ENCODE results near the gene PGLYRP2.

Gene PGLYRP2

GRCh38 chr19:15432629-15433518 lies 46.4 kb downstream of the PGLYRP2 start:
- no peak overlapping the region for H2BK12ac ChIP-seq (ENCODE audit: low read length)
- H3K36me3 ChIP-seq (replicated peaks in 1 of 2; ENCODE audit: control insufficient read depth in 2 of 2, insufficient read depth in 2 of 2, low read length in 2 of 2), result peaks cover 13 to 30% of the 10 kb centered on the region in 2 donors
- H4K8ac ChIP-seq (ENCODE audit: low read depth, low read length), result no peak overlapping the region
- peak overlapping the region; percentile 80 for H3K23ac ChIP-seq (ENCODE audit: low read depth, low read length, poor library complexity)
- H3K9ac ChIP-seq (ENCODE audit: low read depth, low read length, poor library complexity), result peak overlapping the region; percentile 84
- H2BK15ac ChIP-seq (ENCODE audit: low read length), result peak overlapping the region; percentile 58
- H2AK5ac ChIP-seq (ENCODE audit: low read depth, low read length), result peak overlapping the region; percentile 36
- peaks cover 10 to 11% of the 10 kb centered on the region in 2 donors for H3K4me1 ChIP-seq (ENCODE audit: control insufficient read depth in 2 of 2, insufficient read depth in 1 of 2, low read depth in 1 of 2, low read length in 2 of 2)
- peak overlapping the region; percentile 99 for H2AFZ ChIP-seq (ENCODE audit: low read length)
- peak; percentile 87 for DNase-seq (ENCODE audit: low spot score)
- no peak overlapping the region for H2BK5ac ChIP-seq (ENCODE audit: low read length)
- H3K18ac ChIP-seq (ENCODE audit: low read length), result peak overlapping the region; percentile 93
- peak overlapping the region; percentile 80 for H3K4me2 ChIP-seq (ENCODE audit: insufficient read depth, low read length, poor library complexity, severe bottlenecking)
- H3K27ac ChIP-seq (replicated peaks; ENCODE audit: low read length), result peak overlapping the region; percentile 78
- WGBS, 2 donors (ENCODE audit: extremely low coverage in 2 of 2, insufficient read length in 2 of 2, insufficient replicate concordance in 1 of 2), result no CpG with 5 or more reads among the region's 75 CpGs
- H2BK120ac ChIP-seq (ENCODE audit: low read depth, low read length), result no peak overlapping the region
- H4K91ac ChIP-seq (ENCODE audit: low read depth, low read length, poor library complexity), result no peak overlapping the region
- peak overlapping the region; percentile 84 to 92 for H3K4me3 ChIP-seq (ENCODE audit: low read length in 2 of 2)
- no peaks in the 10 kb centered on the region for H3K27me3 ChIP-seq (ENCODE audit: control insufficient read depth in 3 of 3, insufficient read depth in 3 of 3, low read depth in 1 of 3, low read length in 3 of 3)
- no peaks in the 10 kb centered on the region for H3K9me3 ChIP-seq (replicated peaks in 1 of 2; ENCODE audit: control insufficient read depth in 2 of 2, insufficient read depth in 1 of 2, low read depth in 1 of 2, low read length in 2 of 2)
- peaks cover 26% of the 10 kb centered on the region for H3K79me1 ChIP-seq (ENCODE audit: low read depth, low read length)
- no peak overlapping the region for H3K4ac ChIP-seq (ENCODE audit: low read length)
- no peak overlapping the region for H3K14ac ChIP-seq (ENCODE audit: low read length)

GRCh38 chr19:15432018-15432494 lies 47.2 kb downstream of the PGLYRP2 start:
- peak overlapping the region; percentile 86 for H3K9ac ChIP-seq (ENCODE audit: low read depth, low read length, poor library complexity)
- no peak overlapping the region for H2BK12ac ChIP-seq (ENCODE audit: low read length)
- peak overlapping the region; percentile 90 for H3K18ac ChIP-seq (ENCODE audit: low read length)
- peak overlapping the region; percentile 92 to 93 for H3K4me3 ChIP-seq (ENCODE audit: low read length in 2 of 2)
- no peak overlapping the region for H3K27ac ChIP-seq (replicated peaks; ENCODE audit: low read length)
- peak overlapping the region; percentile 63 for H3K14ac ChIP-seq (ENCODE audit: low read length)
- no peaks in the 10 kb centered on the region for H3K27me3 ChIP-seq (ENCODE audit: control insufficient read depth in 3 of 3, insufficient read depth in 3 of 3, low read depth in 1 of 3, low read length in 3 of 3)
- peaks cover 10 to 11% of the 10 kb centered on the region in 2 donors for H3K4me1 ChIP-seq (ENCODE audit: control insufficient read depth in 2 of 2, insufficient read depth in 1 of 2, low read depth in 1 of 2, low read length in 2 of 2)
- no peak for DNase-seq (ENCODE audit: low spot score)
- H3K79me1 ChIP-seq (ENCODE audit: low read depth, low read length), result peaks cover 28% of the 10 kb centered on the region
- H3K36me3 ChIP-seq (replicated peaks in 1 of 2; ENCODE audit: control insufficient read depth in 2 of 2, insufficient read depth in 2 of 2, low read length in 2 of 2), result peaks cover 19 to 38% of the 10 kb centered on the region in 2 donors
- no peak overlapping the region for H4K8ac ChIP-seq (ENCODE audit: low read depth, low read length)
- H2AK5ac ChIP-seq (ENCODE audit: low read depth, low read length), result peak overlapping the region; percentile 92
- WGBS, 2 donors (ENCODE audit: extremely low coverage in 2 of 2, insufficient read length in 2 of 2, insufficient replicate concordance in 1 of 2), result no CpG with 5 or more reads among the region's 44 CpGs
- peak overlapping the region; percentile 81 for H3K4me2 ChIP-seq (ENCODE audit: insufficient read depth, low read length, poor library complexity, severe bottlenecking)
- no peak overlapping the region for H3K23ac ChIP-seq (ENCODE audit: low read depth, low read length, poor library complexity)
- no peaks in the 10 kb centered on the region for H3K9me3 ChIP-seq (replicated peaks in 1 of 2; ENCODE audit: control insufficient read depth in 2 of 2, insufficient read depth in 1 of 2, low read depth in 1 of 2, low read length in 2 of 2)
- H3K4ac ChIP-seq (ENCODE audit: low read length), result peak overlapping the region; percentile 76
- H2BK15ac ChIP-seq (ENCODE audit: low read length), result peak overlapping the region; percentile 37
- H4K91ac ChIP-seq (ENCODE audit: low read depth, low read length, poor library complexity), result no peak overlapping the region
- no peak overlapping the region for H2BK120ac ChIP-seq (ENCODE audit: low read depth, low read length)
- H2AFZ ChIP-seq (ENCODE audit: low read length), result peak overlapping the region; percentile 81
- peak overlapping the region; percentile 94 for H2BK5ac ChIP-seq (ENCODE audit: low read length)

- no peak overlapping the region for H4K91ac ChIP-seq (ENCODE audit: low read depth, low read length, poor library complexity)
- peak overlapping the region; percentile 92 to 93 for H3K4me3 ChIP-seq (ENCODE audit: low read length in 2 of 2)
- no peak overlapping the region for H2BK120ac ChIP-seq (ENCODE audit: low read depth, low read length)
- H2BK15ac ChIP-seq (ENCODE audit: low read length), result peak overlapping the region; percentile 37
- H3K14ac ChIP-seq (ENCODE audit: low read length), result peak overlapping the region; percentile 63
- peak overlapping the region; percentile 29 for H3K23ac ChIP-seq (ENCODE audit: low read depth, low read length, poor library complexity)
- peak overlapping the region; percentile 76 for H3K4ac ChIP-seq (ENCODE audit: low read length)
- H3K9me3 ChIP-seq (replicated peaks in 1 of 2; ENCODE audit: control insufficient read depth in 2 of 2, insufficient read depth in 1 of 2, low read depth in 1 of 2, low read length in 2 of 2), result no peaks in the 10 kb centered on the region
- peak overlapping the region; percentile 86 for H3K9ac ChIP-seq (ENCODE audit: low read depth, low read length, poor library complexity)
- H2BK5ac ChIP-seq (ENCODE audit: low read length), result peak overlapping the region; percentile 94
- H2AFZ ChIP-seq (ENCODE audit: low read length), result peak overlapping the region; percentile 81
- peak overlapping the region; percentile 92 for H2AK5ac ChIP-seq (ENCODE audit: low read depth, low read length)
- peaks cover 28% of the 10 kb centered on the region for H3K79me1 ChIP-seq (ENCODE audit: low read depth, low read length)
- WGBS, 2 donors (ENCODE audit: extremely low coverage in 2 of 2, insufficient read length in 2 of 2, insufficient replicate concordance in 1 of 2), result no CpG with 5 or more reads among the region's 7 CpGs
- H4K8ac ChIP-seq (ENCODE audit: low read depth, low read length), result no peak overlapping the region
- peaks cover 24 to 44% of the 10 kb centered on the region in 2 donors for H3K36me3 ChIP-seq (replicated peaks in 1 of 2; ENCODE audit: control insufficient read depth in 2 of 2, insufficient read depth in 2 of 2, low read length in 2 of 2)
- H3K4me2 ChIP-seq (ENCODE audit: insufficient read depth, low read length, poor library complexity, severe bottlenecking), result peak overlapping the region; percentile 81
- H3K27ac ChIP-seq (replicated peaks; ENCODE audit: low read length), result no peak overlapping the region
- no peaks in the 10 kb centered on the region for H3K27me3 ChIP-seq (ENCODE audit: control insufficient read depth in 3 of 3, insufficient read depth in 3 of 3, low read depth in 1 of 3, low read length in 3 of 3)
- no peak overlapping the region for H2BK12ac ChIP-seq (ENCODE audit: low read length)
- DNase-seq (ENCODE audit: low spot score), result no peak
- H3K4me1 ChIP-seq (ENCODE audit: control insufficient read depth in 2 of 2, insufficient read depth in 1 of 2, low read depth in 1 of 2, low read length in 2 of 2), result peaks cover 10 to 11% of the 10 kb centered on the region in 2 donors
- peak overlapping the region; percentile 90 for H3K18ac ChIP-seq (ENCODE audit: low read length)
Observed at GRCh38 chr19:15431396-15432017, 47.8 kb downstream of the PGLYRP2 start.
